Muscle layer of duodenum (tissue), 2 donors: Measurements from ENCODE around the gene CSF2RB.

ENCODE experiments used
- H3K27ac ChIP-seq: one replicate; pipeline ENCODE4 v1.7.0; 2013; ENCODE audit warnings: mild to moderate bottlenecking, low read length
- H3K27me3 ChIP-seq: one replicate; pipeline ENCODE4 v1.7.0; 2013; ENCODE audit warnings: low read depth, mild to moderate bottlenecking, control low read depth, low read length
- H3K36me3 ChIP-seq, 2 donors: one replicate each; pipeline ENCODE4 v1.7.0; 2013; ENCODE audit warnings: low read length in 2 of 2, control low read depth in 1 of 2, mild to moderate bottlenecking in 1 of 2; ENCODE audit not compliant: insufficient read depth in 2 of 2, control insufficient read depth in 1 of 2
- H3K4me1 ChIP-seq, 2 donors: one replicate each; pipeline ENCODE4 v1.7.0; 2013; ENCODE audit warnings: low read length in 2 of 2, mild to moderate bottlenecking in 2 of 2, control low read depth in 1 of 2, moderate library complexity in 1 of 2; ENCODE audit not compliant: insufficient read depth in 2 of 2, control insufficient read depth in 1 of 2
- H3K4me3 ChIP-seq, 2 donors: one replicate each; pipeline ENCODE4 v1.7.0; 2013; ENCODE audit warnings: low read length in 2 of 2, low read depth in 1 of 2, mild to moderate bottlenecking in 1 of 2
- H3K9me3 ChIP-seq, 2 donors: one replicate each; pipeline ENCODE4 v1.7.0; 2013; ENCODE audit warnings: low read length in 2 of 2, control low read depth in 1 of 2, mild to moderate bottlenecking in 1 of 2; ENCODE audit not compliant: control insufficient read depth in 1 of 2
- donor health status: healthy.

The CSF2RB gene

DNA sequence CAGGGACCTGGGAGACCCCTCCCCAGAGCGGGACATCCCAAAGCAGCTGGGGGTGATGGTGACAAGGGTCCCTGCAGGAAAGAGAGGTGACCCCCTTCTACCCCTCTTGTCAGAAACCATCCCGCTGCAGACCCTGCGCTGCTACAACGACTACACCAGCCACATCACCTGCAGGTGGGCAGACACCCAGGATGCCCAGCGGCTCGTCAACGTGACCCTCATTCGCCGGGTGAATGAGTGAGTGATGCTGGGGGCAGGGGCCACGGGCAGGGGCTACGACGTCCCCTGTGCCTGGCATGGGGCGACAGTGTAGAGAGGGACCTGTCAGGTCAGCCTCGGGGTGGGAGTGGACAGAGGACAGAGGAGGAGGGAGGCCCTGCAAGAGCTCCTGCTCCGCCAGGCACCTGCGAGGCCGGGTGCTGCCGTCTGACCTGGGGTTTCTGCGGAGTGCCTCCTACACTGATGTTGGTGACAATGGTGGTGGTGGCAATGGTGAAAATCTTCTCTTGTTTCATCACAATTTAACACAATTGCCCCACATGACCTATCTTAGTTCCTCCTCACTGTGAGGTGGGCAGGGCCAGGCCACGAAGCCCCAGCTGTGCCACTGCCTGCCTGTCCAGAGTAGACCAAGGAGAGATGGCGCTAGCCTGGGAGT lies 9.8 kb downstream of the CSF2RB start:
- peaks cover 0 to 4% of the 10 kb centered on the region in 2 donors for H3K9me3 ChIP-seq
- no peaks in the 10 kb centered on the region for H3K27me3 ChIP-seq
- no peak overlapping the region for H3K27ac ChIP-seq
- peaks cover 0 to 6% of the 10 kb centered on the region in 2 donors for H3K4me1 ChIP-seq
- H3K36me3 ChIP-seq, result peaks cover 0 to 2% of the 10 kb centered on the region in 2 donors
- H3K4me3 ChIP-seq, result no peak overlapping the region

DNA sequence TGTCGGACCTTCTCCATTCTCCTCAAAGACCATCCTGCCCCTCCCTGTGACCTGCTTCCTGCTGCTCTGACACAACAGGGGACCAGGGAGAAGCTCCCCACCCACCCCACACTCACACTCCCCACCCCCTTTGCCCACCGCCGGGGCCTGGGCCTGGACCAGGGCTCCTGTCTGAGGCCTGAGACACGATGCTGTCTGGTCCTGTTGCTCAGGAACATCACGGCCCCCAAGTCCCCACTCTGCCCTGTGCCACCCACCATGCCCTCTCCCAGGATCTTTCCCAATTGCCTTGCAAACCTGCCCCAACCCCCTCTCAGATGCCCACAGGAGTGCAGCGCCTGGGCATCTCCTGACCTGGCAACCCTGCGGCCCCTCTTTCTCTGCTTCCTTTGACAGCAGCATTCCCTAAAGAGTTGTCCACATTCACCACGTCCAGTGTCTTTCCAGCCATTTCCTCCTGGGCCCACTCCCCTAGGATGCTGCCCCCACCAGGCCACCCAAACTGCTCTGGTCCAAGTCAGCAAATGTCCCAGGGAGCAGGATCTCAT lies 10.8 kb downstream of the CSF2RB start:
- Histone ChIP-seq H3K4me3 (no peak overlapping the region), H3K27me3 (no peaks in the 10 kb centered on the region), H3K4me1 (peaks cover 0 to 6% of the 10 kb centered on the region in 2 donors), H3K27ac (no peak overlapping the region), H3K9me3 (no peaks in the 10 kb centered on the region), H3K36me3 (peaks cover 0 to 2% of the 10 kb centered on the region in 2 donors)

DNA sequence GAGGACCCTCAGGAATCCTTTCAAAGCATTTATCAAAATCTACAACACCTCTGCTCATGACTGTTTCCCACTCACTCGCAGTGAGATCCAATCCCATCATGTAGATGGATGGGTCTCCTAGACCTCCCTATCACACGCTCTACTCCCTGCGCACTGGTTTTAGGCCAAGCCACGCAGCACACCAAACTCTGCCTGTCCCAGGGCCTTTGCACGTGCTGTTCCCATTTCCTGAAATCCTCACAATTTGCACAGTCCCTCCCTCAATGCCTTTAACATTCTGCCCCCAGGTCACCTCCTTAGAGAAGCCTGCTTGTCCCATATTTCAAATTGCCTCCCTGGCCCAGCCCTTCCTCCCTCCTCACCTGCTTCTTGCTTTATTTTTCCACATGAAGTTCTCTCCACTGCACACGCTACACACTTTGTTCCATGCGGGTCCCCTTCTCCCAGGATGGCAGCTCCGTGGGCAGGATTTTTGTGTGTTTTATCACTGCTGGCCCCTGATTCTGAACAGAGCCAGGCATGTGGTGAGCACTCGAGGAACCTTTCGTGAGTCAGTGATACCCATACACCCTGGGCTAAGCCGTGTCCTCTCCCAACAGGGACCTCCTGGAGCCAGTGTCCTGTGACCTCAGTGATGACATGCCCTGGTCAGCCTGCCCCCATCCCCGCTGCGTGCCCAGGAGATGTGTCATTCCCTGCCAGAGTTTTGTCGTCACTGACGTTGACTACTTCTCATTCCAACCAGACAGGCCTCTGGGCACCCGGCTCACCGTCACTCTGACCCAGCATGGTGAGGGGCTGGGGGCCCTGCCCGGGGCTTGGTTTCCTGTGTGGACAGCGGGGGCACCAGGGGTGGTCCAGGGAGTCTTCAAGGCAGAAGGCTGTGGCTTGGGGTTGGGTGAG lies 12.2 kb downstream of the CSF2RB start:
- Histone ChIP-seq H3K4me1 (peaks cover 0 to 6% of the 10 kb centered on the region in 2 donors), H3K9me3 (no peaks in the 10 kb centered on the region), H3K36me3 (peaks cover 0 to 2% of the 10 kb centered on the region in 2 donors), H3K27me3 (no peaks in the 10 kb centered on the region), H3K4me3 (no peak overlapping the region), H3K27ac (no peak overlapping the region)

GRCh38 chr22:36926309-36926708 lies 12.9 kb downstream of the CSF2RB start:
- Histone ChIP-seq H3K9me3 (no peaks in the 10 kb centered on the region), H3K36me3 (peaks cover 0 to 2% of the 10 kb centered on the region in 2 donors), H3K27me3 (no peaks in the 10 kb centered on the region), H3K27ac (no peak overlapping the region), H3K4me3 (no peak overlapping the region), H3K4me1 (peaks cover 0 to 6% of the 10 kb centered on the region in 2 donors)

- Histone ChIP-seq H3K36me3 (peaks cover 0 to 2% of the 10 kb centered on the region in 2 donors), H3K4me1 (peaks cover 0 to 6% of the 10 kb centered on the region in 2 donors), H3K27me3 (no peaks in the 10 kb centered on the region), H3K4me3 (no peak overlapping the region), H3K9me3 (no peaks in the 10 kb centered on the region), H3K27ac (no peak overlapping the region)
These were observed 13.4 kb downstream of the CSF2RB start for GRCh38 chr22:36926721-36927435.

DNA sequence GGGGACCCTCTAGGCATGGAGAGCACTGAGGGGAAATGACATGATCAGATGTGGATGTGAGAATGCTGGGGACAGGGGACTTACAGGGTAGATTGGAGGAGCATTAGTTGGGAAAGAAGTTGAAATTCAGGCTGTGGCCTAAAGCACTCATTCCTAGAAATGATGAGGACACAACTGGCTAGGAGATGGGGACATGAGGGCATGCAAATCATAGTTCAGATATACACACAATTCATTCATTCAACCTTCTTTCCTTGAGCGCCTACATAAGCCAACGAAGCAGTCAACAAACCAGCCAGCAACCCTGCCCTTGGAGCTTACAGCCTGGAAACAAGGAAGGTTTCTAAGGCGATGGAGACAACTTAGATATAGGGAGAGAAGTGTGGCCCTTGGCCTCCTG lies 14.2 kb downstream of the CSF2RB start:
- H3K27ac ChIP-seq, result no peak overlapping the region
- no peak overlapping the region for H3K4me3 ChIP-seq
- no peaks in the 10 kb centered on the region for H3K9me3 ChIP-seq
- H3K27me3 ChIP-seq, result no peaks in the 10 kb centered on the region
- H3K4me1 ChIP-seq, result no peaks in the 10 kb centered on the region
- peaks cover 0 to 2% of the 10 kb centered on the region in 2 donors for H3K36me3 ChIP-seq

- H3K4me1 ChIP-seq, result no peaks in the 10 kb centered on the region
- no peak overlapping the region for H3K4me3 ChIP-seq
- no peak overlapping the region for H3K27ac ChIP-seq
- peaks cover 0 to 2% of the 10 kb centered on the region in 2 donors for H3K36me3 ChIP-seq
- no peaks in the 10 kb centered on the region for H3K27me3 ChIP-seq
- H3K9me3 ChIP-seq, result no peaks in the 10 kb centered on the region
These were observed 14.8 kb downstream of the CSF2RB start for GRCh38 chr22:36928196-36928595.

DNA sequence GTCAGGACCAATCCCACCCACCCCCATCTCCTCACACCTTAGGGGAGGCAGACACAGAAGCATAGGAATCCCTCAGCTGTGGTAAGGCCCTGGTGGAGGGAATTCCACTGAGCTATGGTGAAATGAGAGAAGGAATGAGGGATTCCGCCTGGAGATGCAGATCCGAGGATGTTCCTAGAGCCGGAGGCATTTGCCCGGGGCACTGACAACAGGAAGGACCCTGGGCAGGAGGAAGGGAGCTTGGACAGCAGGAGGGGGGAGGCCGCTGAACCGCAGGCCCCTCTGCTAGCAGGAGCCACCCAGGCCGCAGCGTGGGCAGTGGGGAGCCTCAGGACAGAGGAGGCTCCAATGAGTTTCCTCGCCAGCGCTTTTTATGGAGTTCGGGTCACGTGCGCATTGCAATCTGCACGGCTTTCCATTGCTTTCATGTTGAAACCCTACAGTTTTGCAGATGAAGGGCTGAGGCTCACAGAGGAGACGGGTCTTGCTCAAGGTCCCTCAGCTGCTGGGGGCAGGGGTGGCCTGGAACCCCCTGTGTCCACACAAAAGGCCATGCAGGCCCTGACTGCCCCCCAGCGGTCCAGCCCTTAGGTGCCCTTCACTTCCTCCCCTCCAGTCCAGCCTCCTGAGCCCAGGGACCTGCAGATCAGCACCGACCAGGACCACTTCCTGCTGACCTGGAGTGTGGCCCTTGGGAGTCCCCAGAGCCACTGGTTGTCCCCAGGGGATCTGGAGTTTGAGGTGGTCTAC lies 15.5 kb downstream of the CSF2RB start:
- peaks cover 0 to 2% of the 10 kb centered on the region in 2 donors for H3K36me3 ChIP-seq
- no peak overlapping the region for H3K27ac ChIP-seq
- H3K27me3 ChIP-seq, result no peaks in the 10 kb centered on the region
- no peaks in the 10 kb centered on the region for H3K9me3 ChIP-seq
- no peaks in the 10 kb centered on the region for H3K4me1 ChIP-seq
- H3K4me3 ChIP-seq, result no peak overlapping the region

GRCh38 chr22:36929621-36930020 lies 16.2 kb downstream of the CSF2RB start:
- Histone ChIP-seq H3K36me3 (peaks cover 0 to 2% of the 10 kb centered on the region in 2 donors), H3K27ac (no peak overlapping the region), H3K4me3 (no peak overlapping the region), H3K4me1 (no peaks in the 10 kb centered on the region), H3K9me3 (no peaks in the 10 kb centered on the region), H3K27me3 (no peaks in the 10 kb centered on the region)

GRCh38 chr22:36930041-36930935 lies 16.9 kb downstream of the CSF2RB start:
- H3K36me3 ChIP-seq, result peaks cover 0 to under 1% of the 10 kb centered on the region in 2 donors
- no peaks in the 10 kb centered on the region for H3K9me3 ChIP-seq
- no peak overlapping the region for H3K27ac ChIP-seq
- H3K4me1 ChIP-seq, result no peaks in the 10 kb centered on the region
- no peak overlapping the region for H3K4me3 ChIP-seq
- no peaks in the 10 kb centered on the region for H3K27me3 ChIP-seq
